GM19455 (cell line): ENCODE results near the gene SCAF4.
"Not testable (repeated sequence)": the region's sequence is repeated elsewhere in the genome, so short reads cannot be mapped to it uniquely, and the experiment has no call there.

ENCODE experiments used
- ATAC-seq: cut with Tn5 transposase; IDR thresholded peaks from one replicate; pipeline ENCODE4 v1.9.1; 2021; ENCODE audit not compliant: unreplicated experiment

The SCAF4 gene

DNA sequence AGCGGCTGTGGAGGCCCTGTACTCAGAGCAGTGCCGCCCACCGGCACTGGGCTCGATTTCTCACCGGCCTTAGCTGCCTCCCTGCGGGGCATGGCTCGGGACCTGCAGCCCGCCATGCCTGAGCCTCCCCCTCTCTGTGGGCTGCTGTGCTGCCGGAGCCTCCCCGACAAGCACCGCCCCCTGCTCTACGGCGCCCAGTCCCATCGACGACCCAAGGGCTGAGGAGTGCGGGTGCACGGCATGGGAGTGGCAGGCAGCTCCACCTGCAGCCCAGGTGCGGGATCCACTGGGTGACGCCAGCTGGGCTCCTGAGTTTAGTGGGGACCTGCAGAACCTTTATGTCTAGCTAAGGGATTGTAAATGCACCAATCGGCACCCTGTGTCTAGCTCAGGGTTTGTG, 77.6 kb downstream of the SCAF4 start:
- no peak for ATAC-seq

DNA sequence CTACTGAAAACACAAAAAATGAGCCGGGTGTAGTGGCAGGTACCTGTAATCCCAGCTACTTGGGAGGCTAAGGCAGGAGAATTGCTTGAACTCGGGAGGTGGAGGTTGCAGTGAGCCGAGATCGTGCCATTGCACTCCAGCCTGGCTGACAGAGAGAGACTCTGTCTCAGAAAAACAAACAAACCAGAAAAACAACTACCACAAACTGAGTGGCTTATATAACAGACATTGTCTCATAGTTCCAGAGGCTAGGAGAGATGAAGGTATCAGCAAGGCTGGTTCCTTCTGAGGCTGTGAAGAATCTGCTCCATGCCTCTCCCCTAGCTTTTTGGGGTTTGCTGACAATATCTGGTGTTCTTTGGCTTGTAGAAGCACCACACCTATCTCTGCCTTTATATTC, 80.4 kb downstream of the SCAF4 start:
- not testable (repeated sequence) for ATAC-seq

DNA sequence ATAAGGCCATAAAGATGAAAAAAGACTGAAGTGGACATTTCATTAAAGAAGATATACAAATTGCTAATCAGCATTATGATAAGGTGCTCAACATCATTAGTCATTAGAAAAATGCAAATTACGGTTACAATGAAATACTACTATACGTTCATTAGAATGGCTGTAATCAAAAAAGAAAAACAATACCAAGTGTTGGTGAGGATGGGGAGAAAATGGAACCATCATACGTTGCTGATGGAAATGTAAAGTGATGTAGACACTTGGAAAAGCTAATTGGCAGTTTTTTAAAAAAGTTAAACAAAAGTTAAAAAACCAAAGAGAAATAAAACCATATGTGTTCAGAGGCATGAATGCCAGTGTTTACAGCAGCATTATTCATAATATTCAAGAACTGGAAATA, 81.0 kb downstream of the SCAF4 start:
- ATAC-seq, result no peak

DNA sequence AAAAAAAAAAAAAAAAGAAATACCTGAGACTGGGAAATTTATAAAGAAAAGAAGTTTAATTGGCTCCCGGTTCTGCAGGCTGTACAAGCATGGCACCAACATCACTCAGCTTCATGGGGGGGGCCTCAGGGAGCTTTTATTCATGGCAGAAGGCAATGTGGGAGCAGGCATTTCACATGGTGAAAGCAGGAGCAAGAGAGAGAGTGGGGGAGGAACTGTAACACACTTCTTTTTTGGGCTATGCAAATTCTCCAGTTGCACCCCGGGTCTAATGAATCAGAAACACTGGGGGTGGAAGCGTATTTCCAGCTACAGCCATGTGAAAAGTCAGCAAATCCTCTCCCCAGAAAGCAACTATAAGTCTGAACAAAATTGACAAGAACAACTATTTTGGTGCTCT, 84.3 kb downstream of the SCAF4 start:
- ATAC-seq, result peak; percentile 85

DNA sequence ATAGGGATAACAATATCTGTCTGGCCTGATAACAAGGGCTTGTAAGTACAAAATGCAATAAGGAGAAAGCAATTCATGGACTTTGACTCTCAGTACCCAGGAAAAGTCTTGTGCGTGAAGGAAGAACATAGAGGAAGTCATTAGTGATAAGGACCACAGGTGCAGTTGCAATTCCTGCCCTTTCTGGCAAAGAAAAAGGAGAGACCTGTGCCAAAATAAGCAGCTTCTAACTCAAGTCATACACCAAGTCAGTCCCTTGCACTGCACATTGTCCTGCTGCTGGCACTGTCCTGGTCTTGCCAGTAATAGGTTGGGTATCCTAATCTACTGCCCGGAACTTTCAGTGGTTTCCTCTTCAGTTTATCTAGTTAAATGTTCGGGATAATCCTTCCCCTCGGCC, 87.3 kb downstream of the SCAF4 start:
- ATAC-seq, result no peak

DNA sequence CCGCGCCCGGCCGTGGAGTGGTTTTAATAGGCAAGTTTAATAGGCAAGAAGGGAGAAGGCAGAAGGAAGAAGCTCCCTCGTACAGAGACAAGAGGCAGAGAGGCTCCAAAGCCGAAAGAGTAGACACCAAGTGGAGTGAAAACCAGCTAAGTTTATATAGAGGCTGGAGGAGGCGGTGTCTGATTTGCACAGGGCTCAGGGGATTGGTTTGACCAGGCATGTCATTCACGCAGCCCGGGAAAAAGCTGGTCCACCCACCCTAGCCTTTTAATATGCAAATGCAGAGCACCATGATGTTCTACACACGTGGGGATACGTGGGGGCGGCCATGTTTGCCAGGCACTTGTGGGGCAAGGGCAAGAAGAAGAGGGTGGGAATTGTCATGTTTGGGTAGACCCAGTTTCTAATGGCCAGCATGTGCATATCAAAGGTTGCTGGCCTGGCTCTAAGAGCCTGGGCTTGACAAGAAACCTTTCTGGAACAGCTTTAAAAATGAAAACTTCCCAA, 90.4 kb downstream of the SCAF4 start:
- no peak for ATAC-seq

DNA sequence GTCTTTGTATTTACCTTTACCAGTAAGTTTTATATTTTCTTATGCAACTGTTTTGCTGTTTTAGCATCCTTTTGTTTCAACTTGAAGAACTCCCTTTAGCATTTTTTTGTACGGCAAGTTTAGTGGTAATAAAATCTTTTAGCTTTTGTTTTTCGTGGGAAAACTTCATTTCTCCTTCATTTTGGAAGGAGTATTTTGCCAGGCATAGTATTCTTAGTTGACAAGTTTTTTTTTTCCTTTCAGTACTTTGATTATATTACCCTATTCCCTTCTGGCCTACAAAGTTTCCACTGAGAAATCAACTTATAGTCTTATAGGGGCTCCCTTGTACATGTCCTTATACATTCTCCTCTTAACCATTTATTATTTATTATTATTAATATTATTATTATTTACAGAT, 95.0 kb downstream of the SCAF4 start:
- no peak for ATAC-seq

DNA sequence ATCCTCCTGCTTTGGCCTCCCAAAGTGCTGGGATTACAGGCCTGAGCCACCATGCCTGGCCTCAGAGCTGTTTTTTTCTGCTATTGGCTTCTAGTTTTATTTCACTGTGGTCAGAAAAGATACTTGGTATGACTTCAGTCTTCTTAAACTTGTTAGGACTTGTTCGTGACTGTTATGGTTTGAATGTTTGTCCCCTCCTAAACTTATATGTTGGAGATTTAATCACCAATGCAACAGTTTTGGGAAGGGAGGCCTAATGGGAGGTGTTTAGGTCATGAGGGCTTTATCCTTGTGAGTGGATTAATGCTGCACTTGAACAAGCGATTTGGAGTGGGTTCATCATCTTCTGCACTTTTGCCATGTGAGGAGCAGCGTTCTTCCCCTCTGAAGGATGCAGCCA, 96.9 kb downstream of the SCAF4 start:
- ATAC-seq, result no peak

DNA sequence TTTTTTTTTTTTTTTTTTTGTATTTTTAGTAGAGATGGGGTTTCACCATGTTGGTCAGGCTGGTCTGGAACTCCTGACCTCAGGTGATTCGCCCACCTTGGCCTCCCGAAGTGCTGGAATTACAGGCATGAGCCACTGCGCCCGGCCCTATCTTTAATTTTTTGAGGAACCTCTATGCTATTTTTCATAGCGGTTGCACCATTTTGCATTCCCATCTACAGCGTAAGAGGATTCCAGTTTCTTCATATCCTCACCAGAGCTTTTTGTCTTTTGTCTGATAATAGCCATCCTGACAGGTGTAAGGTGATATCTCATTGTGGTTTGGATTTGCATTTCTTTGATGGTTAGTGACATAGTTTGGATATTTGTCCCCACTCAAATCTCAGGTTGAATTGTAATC, 100.0 kb downstream of the SCAF4 start:
- not testable (repeated sequence) for ATAC-seq

DNA sequence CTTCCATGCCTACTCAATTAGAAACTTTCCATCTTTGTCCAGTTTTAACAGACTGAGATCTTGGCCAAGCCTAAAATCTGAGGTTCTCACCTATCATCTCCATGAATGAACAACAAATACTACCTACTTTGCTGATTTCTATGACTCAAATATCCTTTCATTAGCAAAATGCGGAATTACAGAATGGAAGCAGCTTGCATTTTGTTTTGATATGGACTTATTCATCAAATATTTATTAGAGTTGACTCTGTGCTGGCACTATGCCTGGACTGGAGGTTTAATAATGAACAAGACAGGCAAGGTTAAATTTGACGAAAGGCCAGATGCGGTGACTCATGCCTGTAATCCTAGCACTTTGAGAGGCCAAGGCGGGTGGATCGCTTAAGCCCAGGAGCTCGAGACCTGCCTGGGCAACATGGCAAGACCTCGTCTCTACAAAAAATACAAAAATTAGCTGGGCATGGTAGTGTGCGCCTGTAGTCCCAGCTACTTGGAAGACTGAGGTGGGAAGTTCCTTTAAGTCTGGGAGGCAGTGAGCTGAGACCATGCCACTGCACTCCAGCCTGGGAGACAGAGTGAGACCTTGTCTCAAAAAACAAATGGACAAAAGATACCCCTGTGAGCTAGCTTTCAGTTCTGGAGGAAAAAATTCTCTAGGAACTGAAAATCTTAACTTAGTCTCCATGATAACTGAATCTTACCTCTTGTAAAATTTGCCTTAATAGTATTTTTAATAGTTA, 101.8 kb downstream of the SCAF4 start:
- ATAC-seq, result no peak

DNA sequence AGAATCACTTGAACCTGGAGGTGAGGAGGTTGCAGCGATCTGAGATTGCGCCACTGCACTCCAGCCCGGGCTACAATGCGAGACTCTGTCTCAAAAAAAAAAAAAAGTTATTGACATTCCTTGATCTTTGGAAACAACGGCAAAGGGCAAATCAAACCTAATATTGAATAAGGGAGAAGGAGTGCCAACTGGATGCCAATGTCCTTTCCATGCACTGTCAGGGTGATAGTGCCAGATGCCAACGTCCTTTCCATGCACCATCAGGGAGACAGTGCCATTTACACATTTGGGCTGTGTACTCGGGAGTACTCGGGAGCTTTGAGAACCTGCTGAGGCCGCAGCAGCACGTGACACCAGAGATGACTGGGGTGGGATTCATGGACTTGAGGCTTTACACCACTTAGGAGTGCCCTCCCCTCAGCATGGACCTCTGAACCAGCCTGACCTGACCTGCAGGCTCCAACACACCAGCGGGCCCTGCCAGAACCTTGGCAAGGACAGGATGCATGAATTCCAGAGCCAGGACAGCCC, 106.9 kb downstream of the SCAF4 start:
- no peak for ATAC-seq

DNA sequence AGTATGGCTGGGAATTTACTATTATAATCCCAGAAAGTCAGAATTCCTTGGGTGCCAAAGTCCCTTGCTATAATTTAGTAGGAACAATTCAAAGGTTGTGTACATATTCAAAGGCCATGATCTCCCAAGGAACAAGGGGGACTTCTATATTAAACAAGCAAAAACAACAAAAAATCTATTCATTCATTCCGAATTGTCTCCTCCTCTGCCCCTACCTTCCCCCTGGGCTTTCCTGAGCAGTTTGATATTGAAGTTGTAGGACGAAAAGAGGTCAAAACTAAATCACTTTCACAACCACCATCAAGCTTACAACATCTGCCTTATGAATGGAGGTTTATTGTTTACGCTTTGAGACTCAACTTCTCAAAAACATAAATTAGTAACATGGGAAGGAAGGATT, 107.7 kb downstream of the SCAF4 start:
- ATAC-seq, result no peak

DNA sequence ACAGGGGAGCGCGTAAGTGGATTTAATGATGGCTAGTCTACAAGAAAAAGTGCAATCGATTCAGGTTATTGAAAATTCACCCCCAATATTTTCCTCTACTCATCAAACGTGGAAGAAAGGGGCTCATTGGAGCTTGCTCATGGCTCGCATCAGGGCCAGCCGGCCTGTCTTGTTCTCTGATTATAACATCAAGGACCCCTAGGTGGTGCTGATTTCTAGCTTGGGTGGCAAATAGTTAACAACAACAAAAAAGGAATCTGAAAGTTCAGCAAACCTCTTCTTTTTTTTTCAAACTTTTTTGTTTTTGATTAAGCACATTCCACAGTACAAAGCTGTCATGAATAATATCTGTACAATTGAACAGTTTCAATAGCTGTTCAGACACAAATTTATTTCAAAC, 108.3 kb downstream of the SCAF4 start:
- ATAC-seq, result no peak

DNA sequence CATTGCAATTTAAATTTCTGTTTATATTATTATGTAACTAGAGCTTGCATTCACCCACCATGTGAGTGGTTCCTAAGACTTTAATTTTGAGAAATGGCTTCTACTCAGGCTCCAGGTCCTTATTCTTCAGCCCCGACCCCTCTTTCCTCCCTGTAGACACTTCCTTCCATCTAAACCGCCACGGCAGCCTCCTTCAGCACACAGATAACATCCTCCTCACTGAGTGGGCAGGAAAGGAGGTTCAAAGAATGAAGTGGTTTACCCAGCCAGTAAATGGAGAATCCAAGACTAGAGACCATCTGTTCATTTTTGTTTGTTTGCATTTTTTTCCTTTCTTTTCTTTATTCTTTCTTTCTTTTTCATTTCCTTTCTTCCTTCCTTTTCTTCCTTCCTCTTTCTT, 109.5 kb downstream of the SCAF4 start:
- no peak for ATAC-seq
